Spleen (tissue), 11 donors: ENCODE data around the gene IL1RAPL2. TPM values are rescaled to one million over a fixed set of nuclear protein-coding genes. Genes with fewer than 3 reads are reported as not detected.
"Not testable (repeated sequence)": the region's sequence is repeated elsewhere in the genome, so short reads cannot be mapped to it uniquely, and the experiment has no call there.

ENCODE experiments used
- DNase-seq: peaks from one replicate; pipeline ENCODE4 v3.0.0-alpha.2; 2020
- H3K27ac ChIP-seq, 8 donors: fragments of 200-600 bp; sonication (generic) in 7 of 8; 1 replicate in 4 of 8; 2 replicates in 4 of 8; pipeline versions ENCODE4 v1.5.0 to v1.8.0; 2016 to 2021; ENCODE audit warnings: inconsistent platforms in 4 of 8, mild to moderate bottlenecking in 4 of 8, moderate library complexity in 1 of 8
- H3K27me3 ChIP-seq, 7 donors: fragments of 200-600 bp; sonication (generic) in 6 of 7; replicated peaks in 1 of 7; 1 replicate in 4 of 7; 2 replicates in 3 of 7; pipeline versions ENCODE4 v1.5.0 to v1.8.0; 2016 to 2021; ENCODE audit warnings: inconsistent platforms in 3 of 7, mild to moderate bottlenecking in 1 of 7
- H3K36me3 ChIP-seq, 6 donors: fragments of 200-600 bp; sonication (generic) in 5 of 6; 1 replicate in 4 of 6; 2 replicates in 2 of 6; pipeline versions ENCODE4 v1.5.0 to v1.8.0; 2016 to 2021; ENCODE audit warnings: inconsistent platforms in 2 of 6
- H3K4me1 ChIP-seq, 6 donors: fragments of 200-600 bp; sonication (generic) in 5 of 6; 1 replicate in 3 of 6; 2 replicates in 3 of 6; pipeline versions ENCODE4 v1.5.0 to v1.8.0; 2016 to 2021; ENCODE audit warnings: inconsistent platforms in 3 of 6
- H3K4me3 ChIP-seq, 8 donors: fragments of 200-600 bp; sonication (generic) in 7 of 8; 1 replicate in 4 of 8; 2 replicates in 4 of 8; pipeline versions ENCODE4 v1.5.0 to v1.8.0; 2016 to 2021; ENCODE audit warnings: inconsistent platforms in 4 of 8, mild to moderate bottlenecking in 4 of 8, moderate library complexity in 2 of 8
- H3K9me3 ChIP-seq, 8 donors: fragments of 200-600 bp; sonication (generic) in 7 of 8; 1 replicate in 4 of 8; 2 replicates in 4 of 8; pipeline versions ENCODE4 v1.5.0 to v1.8.0; 2016 to 2021; ENCODE audit warnings: inconsistent platforms in 4 of 8
- POLR2A ChIP-seq, 3 donors: fragments of 450-650 bp; IDR thresholded peaks; one replicate each; pipeline ENCODE4 v1.5.1; 2017; ENCODE audit warnings: antibody characterized with exemption in 3 of 3, mild to moderate bottlenecking in 1 of 3
- POLR2AphosphoS5 ChIP-seq, 3 donors: sonication (generic); formaldehyde crosslinking; IDR thresholded peaks; one replicate each; pipeline ENCODE4 v1.5.1; 2017; ENCODE audit warnings: antibody characterized with exemption in 3 of 3
- WGBS, 5 donors: extraction: QIAGEN DNeasy Blood & Tissue Kit in 3 of 5; methylation state at CpG; one replicate each; pipeline versions ENCODE4 v1.1.5 to v1.1.7; 2013 to 2018; 5-methylcytosine and 5-hydroxymethylcytosine counted together
- intact Hi-C: fragments of 100-400 bp; cut with DNase I; formaldehyde crosslinking; loops from one replicate; pipeline ENCODE4 v1.15.0; 2023; ENCODE audit warnings: low total_unique reads
- polyA plus RNA-seq, 3 donors: library from polyadenylated mRNA; stranded (reverse); fragments of 200-250 nt; gene quantifications; one replicate each; pipeline ENCODE4 v1.2.1, GENCODE V29; 2013
- small RNA-seq, 4 donors: library from RNA; depleted of rRNA; stranded (forward); fragments of <200 nt; gene quantifications; one replicate each; pipeline ENCODE3, GENCODE V24; 2016
- total RNA-seq, 7 donors: library from RNA; depleted of rRNA in 3 of 7; stranded (reverse); fragments of >200 nt in 3 of 7; fragmentation: NEBNext Ultra II Directional in 4 of 7; extraction: Animal tissue kit (Norgen Biotek cat#: 25700) in 4 of 7; gene quantifications; one replicate each; pipeline versions ENCODE4 v1.1.0 to v1.2.1, GENCODE V29; 2016 to 2021
- TF ChIP-seq, protein P1 (sequence below), 11 experiments: fragments of 200-600 bp in 7 of 11; fragments of 450-650 bp in 4 of 11; sonication (generic) in 4 of 11; IDR thresholded peaks in 8 of 11; conservative IDR thresholded peaks in 3 of 11; 1 replicate in 7 of 11; 2 replicates in 4 of 11; pipeline versions ENCODE4 v1.4.0 to v1.8.0; 2016 to 2021; ENCODE audit warnings: antibody characterized with exemption in 11 of 11, inconsistent platforms in 4 of 11, mild to moderate bottlenecking in 1 of 11
- donor health status: healthy with polysubstance abuse.
- donor health status: DM: no; HTN: no; CAD: no; lungs with moderate emphysema.
- donor health status: DM: no; HTN: no; CAD: no.
- donor health status: Bipolar disorder and iron deficiency.
- donor health status: healthy.
- donor health status: DM: no; HTN: no; CAD: no.
- donor health status: DM: yes; HTN: yes; CAD: no.

Gene IL1RAPL2
- total and polyA plus RNA-seq, 10 donors, result not detected

DNA sequence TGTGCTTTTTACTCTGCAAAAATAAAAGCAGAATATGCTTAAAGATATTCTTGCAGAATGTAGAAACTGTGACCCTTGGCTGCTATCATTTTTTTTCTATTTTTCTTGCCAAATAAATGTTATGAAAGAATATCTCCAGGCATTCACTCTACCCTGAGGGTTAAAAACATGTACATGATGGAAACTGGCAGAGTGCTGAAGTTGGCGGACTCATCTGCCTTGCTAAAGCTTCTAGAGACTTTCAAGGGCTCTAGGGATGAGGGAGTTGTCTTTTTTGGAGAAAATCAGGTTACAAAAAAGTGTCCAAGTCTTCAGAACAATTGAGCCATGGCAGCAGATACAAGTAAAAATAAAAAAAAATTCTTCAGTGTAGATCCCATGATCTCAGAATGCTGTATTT lies 1215.8 kb downstream of the IL1RAPL2 start:
- TF ChIP-seq POLR2A (IDR thresholded peaks at IDR 0.05) (no peak), POLR2AphosphoS5 (IDR thresholded peaks at IDR 0.05) (no peak)
- TF ChIP-seq, protein P1, sequence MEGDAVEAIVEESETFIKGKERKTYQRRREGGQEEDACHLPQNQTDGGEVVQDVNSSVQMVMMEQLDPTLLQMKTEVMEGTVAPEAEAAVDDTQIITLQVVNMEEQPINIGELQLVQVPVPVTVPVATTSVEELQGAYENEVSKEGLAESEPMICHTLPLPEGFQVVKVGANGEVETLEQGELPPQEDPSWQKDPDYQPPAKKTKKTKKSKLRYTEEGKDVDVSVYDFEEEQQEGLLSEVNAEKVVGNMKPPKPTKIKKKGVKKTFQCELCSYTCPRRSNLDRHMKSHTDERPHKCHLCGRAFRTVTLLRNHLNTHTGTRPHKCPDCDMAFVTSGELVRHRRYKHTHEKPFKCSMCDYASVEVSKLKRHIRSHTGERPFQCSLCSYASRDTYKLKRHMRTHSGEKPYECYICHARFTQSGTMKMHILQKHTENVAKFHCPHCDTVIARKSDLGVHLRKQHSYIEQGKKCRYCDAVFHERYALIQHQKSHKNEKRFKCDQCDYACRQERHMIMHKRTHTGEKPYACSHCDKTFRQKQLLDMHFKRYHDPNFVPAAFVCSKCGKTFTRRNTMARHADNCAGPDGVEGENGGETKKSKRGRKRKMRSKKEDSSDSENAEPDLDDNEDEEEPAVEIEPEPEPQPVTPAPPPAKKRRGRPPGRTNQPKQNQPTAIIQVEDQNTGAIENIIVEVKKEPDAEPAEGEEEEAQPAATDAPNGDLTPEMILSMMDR (IDR thresholded peaks at IDR 0.05 in 8 of 11, conservative IDR thresholded peaks at IDR 0.05 in 3 of 11), result no peak
- no peaks in the 10 kb centered on the region for H3K4me1 ChIP-seq
- no peak overlapping the region for H3K4me3 ChIP-seq
- H3K27me3 ChIP-seq, result no peaks in the 10 kb centered on the region
- WGBS, 5 donors, result 57 to 100% (median 75%) methylated on average over 1 of the region's 1 CpG
- no peak for DNase-seq
- H3K27ac ChIP-seq, result no peak overlapping the region
- intact Hi-C loops, result no loop called here
- H3K9me3 ChIP-seq, result no peaks in the 10 kb centered on the region
- no peaks in the 10 kb centered on the region for H3K36me3 ChIP-seq

DNA sequence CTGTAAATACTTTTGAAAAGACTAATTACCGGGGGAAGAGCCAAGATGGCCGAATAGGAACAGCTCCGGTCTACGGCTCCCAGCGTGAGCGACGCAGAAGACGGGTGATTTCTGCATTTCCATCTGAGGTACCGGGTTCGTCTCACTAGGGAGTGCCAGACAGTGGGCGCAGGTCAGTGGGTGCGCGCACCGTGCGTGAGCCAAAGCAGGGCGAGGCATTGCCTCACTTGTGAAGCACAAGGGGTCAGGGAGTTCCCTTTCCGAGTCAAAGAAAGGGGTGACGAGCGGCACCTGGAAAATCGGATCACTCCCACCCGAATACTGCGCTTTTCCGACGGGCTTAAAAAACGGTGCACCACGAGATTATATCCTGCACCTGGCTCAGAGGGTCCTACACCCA lies 1230.9 kb downstream of the IL1RAPL2 start:
- WGBS, 5 donors, result 79 to 96% (median 91%) methylated on average over 16 to 26 of the region's 26 CpGs
- intact Hi-C loops, H3K9me3 ChIP-seq, H3K27me3 ChIP-seq, H3K4me3 ChIP-seq, H3K36me3 ChIP-seq, H3K27ac ChIP-seq, H3K4me1 ChIP-seq: not testable (repeated sequence)
- peak; percentile 28 for DNase-seq

DNA sequence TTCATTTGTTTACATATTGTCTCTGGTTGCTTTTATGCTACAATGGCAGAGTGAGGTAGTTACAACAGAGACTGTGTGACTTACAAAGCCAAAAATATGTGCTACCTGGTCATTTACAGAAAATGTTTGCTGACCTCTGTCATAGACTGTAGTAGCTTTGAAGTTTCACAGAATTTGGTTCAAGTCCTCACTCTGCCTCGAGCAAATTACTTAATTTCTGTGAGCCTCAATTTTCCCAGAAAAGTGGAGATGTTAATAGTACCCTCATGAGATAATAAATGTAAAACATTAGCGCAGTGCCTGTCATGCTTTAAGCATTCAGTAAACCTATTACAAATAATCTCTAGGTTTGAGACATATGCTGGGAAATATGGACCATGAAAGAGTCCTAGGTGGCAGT lies 1237.9 kb downstream of the IL1RAPL2 start:
- H3K9me3 ChIP-seq, result peaks cover 0 to 34% (median 11%) of the 10 kb centered on the region in 8 donors
- no peak overlapping the region for H3K27ac ChIP-seq
- WGBS, 5 donors, result 51 to 79% (median 78%) methylated on average over 2 of the region's 2 CpGs
- no peak overlapping the region for H3K4me3 ChIP-seq
- no peak for DNase-seq
- TF ChIP-seq, protein P1 (IDR thresholded peaks at IDR 0.05 in 8 of 11, conservative IDR thresholded peaks at IDR 0.05 in 3 of 11), result no peak
- TF ChIP-seq POLR2A (IDR thresholded peaks at IDR 0.05) (no peak), POLR2AphosphoS5 (IDR thresholded peaks at IDR 0.05) (no peak)
- intact Hi-C loops, result no loop called here
- H3K4me1 ChIP-seq, result no peaks in the 10 kb centered on the region
- H3K36me3 ChIP-seq, result no peaks in the 10 kb centered on the region
- no peaks in the 10 kb centered on the region for H3K27me3 ChIP-seq

DNA sequence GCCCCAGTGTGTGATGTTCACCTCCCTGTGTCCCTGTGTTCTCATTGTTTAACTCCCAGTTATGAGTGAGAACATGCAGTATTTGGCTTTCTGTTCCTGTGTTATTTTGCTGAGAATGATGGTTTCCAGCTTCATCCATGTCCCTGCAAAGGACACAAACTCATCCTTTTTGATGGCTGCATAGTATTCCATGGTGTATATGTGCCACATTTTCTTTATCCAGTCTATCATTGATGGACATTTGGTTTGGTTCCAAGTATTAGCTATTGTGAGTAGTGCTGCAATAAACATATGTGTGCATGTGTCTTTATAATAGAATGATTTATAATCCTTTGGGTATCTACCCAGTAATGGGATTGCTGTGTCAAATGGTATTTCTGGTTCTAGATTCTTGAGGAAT lies 1239.7 kb downstream of the IL1RAPL2 start:
- H3K36me3 ChIP-seq, DNase-seq, H3K4me1 ChIP-seq, intact Hi-C loops, H3K4me3 ChIP-seq, H3K27me3 ChIP-seq, H3K27ac ChIP-seq: not testable (repeated sequence)
- peaks cover 0 to 44% (median 11%) of the 10 kb centered on the region in 8 donors for H3K9me3 ChIP-seq

DNA sequence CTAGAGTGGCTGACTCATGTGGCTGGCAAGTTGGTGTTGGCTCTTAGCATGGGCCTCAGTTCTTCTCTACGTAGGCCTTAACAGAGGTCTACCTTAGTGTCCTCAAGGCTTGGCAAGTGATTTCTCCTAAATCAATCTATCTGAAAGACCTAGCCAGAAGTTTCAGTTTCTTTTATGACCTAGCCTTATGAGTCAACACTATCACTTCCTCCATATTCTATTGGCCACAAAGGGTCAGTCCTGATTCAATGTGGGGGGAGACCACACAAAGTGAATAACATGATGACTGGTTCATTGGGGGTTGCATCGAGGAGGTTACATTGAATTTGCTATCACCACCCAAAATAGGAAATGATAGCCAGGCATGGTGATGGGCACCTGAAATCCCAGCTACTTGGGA lies 1250.5 kb downstream of the IL1RAPL2 start:
- intact Hi-C loops, result no loop called here
- 59 to 95% (median 68%) methylated on average over 2 of the region's 2 CpGs for WGBS, 5 donors
- H3K4me1 ChIP-seq, result no peaks in the 10 kb centered on the region
- H3K4me3 ChIP-seq, result no peak overlapping the region
- DNase-seq, result no peak
- H3K36me3 ChIP-seq, result no peaks in the 10 kb centered on the region
- H3K27me3 ChIP-seq, result peaks cover 0 to 28% (median 10%) of the 10 kb centered on the region in 7 donors
- no peak overlapping the region for H3K27ac ChIP-seq
- no peak for TF ChIP-seq POLR2A (IDR thresholded peaks at IDR 0.05)
- TF ChIP-seq, protein P1 (IDR thresholded peaks at IDR 0.05 in 8 of 11, conservative IDR thresholded peaks at IDR 0.05 in 3 of 11), result no peak
- no peak for TF ChIP-seq POLR2AphosphoS5 (IDR thresholded peaks at IDR 0.05)
- no peaks in the 10 kb centered on the region for H3K9me3 ChIP-seq

Small RNAs within 50 kb of the gene (small RNA-seq; reads per million reads assigned to genes)
- gene RNU6-207P, result 0 reads per million in 4 donors
